Measurements from ENCODE around the gene F11. TPM values are rescaled to one million over a fixed set of nuclear protein-coding genes. Genes with fewer than 3 reads are reported as not detected.

F11 gene
- total RNA-seq = not detected

- Mint-ChIP-seq H3K4me3 (no peak within 1 kb of the TSS), H3K9me3 (no peaks in the 10 kb centered on the region), H3K27me3 (peaks cover 11% of the 10 kb centered on the region), H3K36me3 (ENCODE audit: low read depth) (no peaks in the 10 kb centered on the region), H3K4me1 (no peaks in the 10 kb centered on the region), H3K27ac (no peak within 1 kb of the TSS)
- ChIA-PET POLR2A (no interaction called here), CTCF (no interaction called here)
- no peak for DNase-seq
These were observed at the start of gene F11 for GRCh38 chr4:186265683-186266652. Gene F11 (plus strand): TSS chr4:186266189. CDS start chr4:186267137, 948 bp downstream.

- Mint-ChIP-seq H3K4me3 (no peak overlapping the region), H3K27me3 (peaks cover 7% of the 10 kb centered on the region), H3K27ac (no peak overlapping the region), H3K9me3 (no peaks in the 10 kb centered on the region), H3K4me1 (no peaks in the 10 kb centered on the region), H3K36me3 (ENCODE audit: low read depth) (no peaks in the 10 kb centered on the region)
- POLR2A ChIA-PET = no interaction called here
- CTCF ChIA-PET = no interaction called here
- DNase-seq = no peak
These were observed 49.4 kb upstream of the F11 start for GRCh38 chr4:186216465-186217024.

GRCh38 chr4:186217733-186218293 lies 48.2 kb upstream of the F11 start:
- ChIA-PET POLR2A (no interaction called here), CTCF (no interaction called here)
- DNase-seq = no peak
- Mint-ChIP-seq H3K9me3 (no peaks in the 10 kb centered on the region), H3K27ac (no peak overlapping the region), H3K27me3 (peaks cover 8% of the 10 kb centered on the region), H3K36me3 (ENCODE audit: low read depth) (no peaks in the 10 kb centered on the region), H3K4me3 (no peak overlapping the region), H3K4me1 (no peaks in the 10 kb centered on the region)

GRCh38 chr4:186221624-186222023 lies 44.4 kb upstream of the F11 start:
- no peak for DNase-seq
- Mint-ChIP-seq H3K9me3 (peaks cover 7% of the 10 kb centered on the region), H3K4me1 (no peaks in the 10 kb centered on the region), H3K4me3 (no peak overlapping the region), H3K27ac (no peak overlapping the region), H3K27me3 (peaks cover 6% of the 10 kb centered on the region), H3K36me3 (ENCODE audit: low read depth) (no peaks in the 10 kb centered on the region)
- ChIA-PET POLR2A (no interaction called here), CTCF (no interaction called here)

- H3K4me1 Mint-ChIP-seq = no peaks in the 10 kb centered on the region
- POLR2A ChIA-PET = no interaction called here
- no peak overlapping the region for H3K4me3 Mint-ChIP-seq
- H3K27me3 Mint-ChIP-seq = peaks cover 6% of the 10 kb centered on the region
- no peak for DNase-seq
- CTCF ChIA-PET = no interaction called here
- H3K36me3 Mint-ChIP-seq (ENCODE audit: low read depth) = no peaks in the 10 kb centered on the region
- peaks cover 7% of the 10 kb centered on the region for H3K9me3 Mint-ChIP-seq
- no peak overlapping the region for H3K27ac Mint-ChIP-seq
These were observed 40.1 kb upstream of the F11 start for GRCh38 chr4:186225848-186226247.

- no peak overlapping the region for H3K4me3 Mint-ChIP-seq
- H3K27me3 Mint-ChIP-seq = no peaks in the 10 kb centered on the region
- peaks cover 7% of the 10 kb centered on the region for H3K9me3 Mint-ChIP-seq
- no peaks in the 10 kb centered on the region for H3K4me1 Mint-ChIP-seq
- DNase-seq = no peak
- ChIA-PET CTCF (no interaction called here), POLR2A (no interaction called here)
- no peaks in the 10 kb centered on the region for H3K36me3 Mint-ChIP-seq (ENCODE audit: low read depth)
- H3K27ac Mint-ChIP-seq = no peak overlapping the region
These were observed 39.3 kb upstream of the F11 start for GRCh38 chr4:186226521-186227189.

GRCh38 chr4:186227221-186227620 lies 38.8 kb upstream of the F11 start, which contains the start of gene KLKB1:
Gene KLKB1 (plus strand): TSS chr4:186227507. CDS start chr4:186228196, 689 bp downstream.
- CTCF ChIA-PET = no interaction called here
- no peak for DNase-seq
- POLR2A ChIA-PET = no interaction called here
- Mint-ChIP-seq H3K4me3 (no peak within 1 kb of the TSS), H3K36me3 (ENCODE audit: low read depth) (no peaks in the 10 kb centered on the region), H3K27me3 (no peaks in the 10 kb centered on the region), H3K27ac (no peak within 1 kb of the TSS), H3K4me1 (no peaks in the 10 kb centered on the region), H3K9me3 (peaks cover 7% of the 10 kb centered on the region)

- Mint-ChIP-seq H3K4me1 (no peaks in the 10 kb centered on the region), H3K27ac (no peak overlapping the region), H3K4me3 (no peak overlapping the region), H3K36me3 (ENCODE audit: low read depth) (no peaks in the 10 kb centered on the region), H3K9me3 (peaks cover 7% of the 10 kb centered on the region), H3K27me3 (no peaks in the 10 kb centered on the region)
- CTCF ChIA-PET = no interaction called here
- no peak for DNase-seq
- POLR2A ChIA-PET = no interaction called here
These were observed 38.1 kb upstream of the F11 start for GRCh38 chr4:186227744-186228513.

- Mint-ChIP-seq H3K9me3 (peaks cover 7% of the 10 kb centered on the region), H3K27ac (no peak overlapping the region), H3K27me3 (no peaks in the 10 kb centered on the region), H3K4me1 (no peaks in the 10 kb centered on the region), H3K4me3 (no peak overlapping the region), H3K36me3 (ENCODE audit: low read depth) (no peaks in the 10 kb centered on the region)
- no peak for DNase-seq
- ChIA-PET POLR2A (no interaction called here), CTCF (no interaction called here)
These were observed 37.5 kb upstream of the F11 start for GRCh38 chr4:186228514-186228894.

- POLR2A ChIA-PET = no interaction called here
These were observed 31.6 kb upstream of the F11 start for GRCh38 chr4:186234367-186234766.

GRCh38 chr4:186236126-186236525 lies 29.9 kb upstream of the F11 start:
- Mint-ChIP-seq H3K36me3 (ENCODE audit: low read depth) (no peaks in the 10 kb centered on the region), H3K4me1 (no peaks in the 10 kb centered on the region), H3K27ac (no peak overlapping the region), H3K4me3 (no peak overlapping the region), H3K9me3 (no peaks in the 10 kb centered on the region), H3K27me3 (no peaks in the 10 kb centered on the region)
- no peak for DNase-seq
- ChIA-PET POLR2A (no interaction called here), CTCF (no interaction called here)

More at GRCh38 chr4:186234367-186234766, 31.6 kb upstream of the F11 start:
- H3K4me1 Mint-ChIP-seq = no peaks in the 10 kb centered on the region
- H3K27me3 Mint-ChIP-seq = no peaks in the 10 kb centered on the region
- H3K4me3 Mint-ChIP-seq = no peak overlapping the region
- no peaks in the 10 kb centered on the region for H3K36me3 Mint-ChIP-seq (ENCODE audit: low read depth)
- DNase-seq = no peak
- no peak overlapping the region for H3K27ac Mint-ChIP-seq
- H3K9me3 Mint-ChIP-seq = no peaks in the 10 kb centered on the region
- CTCF ChIA-PET = no interaction called here

GRCh38 chr4:186240452-186240847 lies 25.5 kb upstream of the F11 start:
- H3K27ac Mint-ChIP-seq = no peak overlapping the region
- no peak overlapping the region for H3K4me3 Mint-ChIP-seq
- no peaks in the 10 kb centered on the region for H3K27me3 Mint-ChIP-seq

More at GRCh38 chr4:186240452-186240847, 25.5 kb upstream of the F11 start:
- Mint-ChIP-seq H3K9me3 (no peaks in the 10 kb centered on the region), H3K4me1 (no peaks in the 10 kb centered on the region), H3K36me3 (ENCODE audit: low read depth) (no peaks in the 10 kb centered on the region)
- ChIA-PET CTCF (no interaction called here), POLR2A (no interaction called here)
- DNase-seq = no peak

Measured in activated CD4-positive, alpha-beta memory T cell treated with anti-CD3 and anti-CD28 coated beads, Interleukin-2, amount 10 ng/mL, durations not matched to agents 7 days and 5 days (primary cell).